Keratinocyte (primary cell): Measurements from ENCODE around the gene AKTIP.

Source experiments
- EZH2 ChIP-seq: IDR thresholded peaks from one replicate; pipeline ENCODE4 v1.6.1; 2012; ENCODE audit warnings: inconsistent platforms, mild to moderate bottlenecking, low read length, moderate library complexity
- TF ChIP-seq, protein P1 (sequence below), 3 experiments: IDR thresholded peaks in 1 of 3; conservative IDR thresholded peaks in 1 of 3; optimal IDR thresholded peaks in 1 of 3; 2 replicates in 2 of 3; 3 replicates in 1 of 3; pipeline versions ENCODE3 to v1.5.1; 2011; ENCODE audit warnings: low read length in 3 of 3, mild to moderate bottlenecking in 3 of 3, moderate library complexity in 2 of 3, control low read depth in 1 of 3, inconsistent platforms in 1 of 3; ENCODE audit not compliant: insufficient read depth in 2 of 3; ENCODE audit errors: extremely low read depth in 1 of 3

DNA sequence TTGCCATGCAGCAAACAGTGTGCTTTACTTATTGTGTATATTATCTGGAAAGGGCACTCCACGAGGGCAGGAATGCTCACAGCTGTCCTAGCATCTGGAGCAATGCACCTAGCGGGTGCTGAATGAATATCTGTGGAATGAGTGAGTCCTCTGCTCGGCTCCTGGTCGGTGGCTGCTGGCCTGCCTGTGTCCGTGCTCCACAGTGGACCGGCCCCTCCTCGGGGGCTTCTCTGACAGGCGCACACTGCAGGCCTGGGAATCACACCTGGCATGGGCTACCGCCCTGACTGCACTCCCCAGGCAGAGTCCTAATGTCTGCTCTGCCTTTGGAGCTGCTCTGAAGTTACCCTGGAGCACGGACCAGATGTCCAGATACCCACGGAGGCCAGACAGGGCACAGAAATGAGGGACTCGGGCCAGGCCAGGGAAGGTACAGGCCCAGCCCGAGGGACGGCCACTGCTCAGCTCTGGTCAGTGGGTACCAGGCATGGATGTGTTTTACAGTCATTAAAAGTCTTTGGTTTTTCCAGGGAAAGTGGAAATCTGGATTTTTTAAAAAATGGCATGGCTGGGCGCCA lies 21.1 kb upstream of the AKTIP start:
- TF ChIP-seq, protein P1, sequence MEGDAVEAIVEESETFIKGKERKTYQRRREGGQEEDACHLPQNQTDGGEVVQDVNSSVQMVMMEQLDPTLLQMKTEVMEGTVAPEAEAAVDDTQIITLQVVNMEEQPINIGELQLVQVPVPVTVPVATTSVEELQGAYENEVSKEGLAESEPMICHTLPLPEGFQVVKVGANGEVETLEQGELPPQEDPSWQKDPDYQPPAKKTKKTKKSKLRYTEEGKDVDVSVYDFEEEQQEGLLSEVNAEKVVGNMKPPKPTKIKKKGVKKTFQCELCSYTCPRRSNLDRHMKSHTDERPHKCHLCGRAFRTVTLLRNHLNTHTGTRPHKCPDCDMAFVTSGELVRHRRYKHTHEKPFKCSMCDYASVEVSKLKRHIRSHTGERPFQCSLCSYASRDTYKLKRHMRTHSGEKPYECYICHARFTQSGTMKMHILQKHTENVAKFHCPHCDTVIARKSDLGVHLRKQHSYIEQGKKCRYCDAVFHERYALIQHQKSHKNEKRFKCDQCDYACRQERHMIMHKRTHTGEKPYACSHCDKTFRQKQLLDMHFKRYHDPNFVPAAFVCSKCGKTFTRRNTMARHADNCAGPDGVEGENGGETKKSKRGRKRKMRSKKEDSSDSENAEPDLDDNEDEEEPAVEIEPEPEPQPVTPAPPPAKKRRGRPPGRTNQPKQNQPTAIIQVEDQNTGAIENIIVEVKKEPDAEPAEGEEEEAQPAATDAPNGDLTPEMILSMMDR (optimal IDR thresholded peaks at IDR 0.05 in 1 of 3, IDR thresholded peaks at IDR 0.05 in 1 of 3, conservative IDR thresholded peaks at IDR 0.05 in 1 of 3; ENCODE audit: extremely low read depth in 1 of 3, insufficient read depth in 2 of 3, low read length in 3 of 3), result no peak
- TF ChIP-seq EZH2, result no peak
